Hepatocyte (in vitro differentiated cells): Measurements from ENCODE around the gene AMHR2.

Source experiments
- EZH2 ChIP-seq: fragments of 200-600 bp; sonication (generic); IDR thresholded peaks from 2 replicates; pipeline ENCODE4 v1.6.1; 2016; ENCODE audit warnings: antibody characterized with exemption, mild to moderate bottlenecking, borderline replicate concordance
- TF ChIP-seq, protein P1 (sequence below): fragments of 200-600 bp; sonication (generic); IDR thresholded peaks from 2 replicates; pipeline ENCODE4 v1.5.1; 2016; ENCODE audit warnings: antibody characterized with exemption, mild to moderate bottlenecking; ENCODE audit not compliant: poor library complexity

GRCh38 chr12:53461591-53461990, 37.9 kb downstream of the AMHR2 start:
- TF ChIP-seq, protein P1, sequence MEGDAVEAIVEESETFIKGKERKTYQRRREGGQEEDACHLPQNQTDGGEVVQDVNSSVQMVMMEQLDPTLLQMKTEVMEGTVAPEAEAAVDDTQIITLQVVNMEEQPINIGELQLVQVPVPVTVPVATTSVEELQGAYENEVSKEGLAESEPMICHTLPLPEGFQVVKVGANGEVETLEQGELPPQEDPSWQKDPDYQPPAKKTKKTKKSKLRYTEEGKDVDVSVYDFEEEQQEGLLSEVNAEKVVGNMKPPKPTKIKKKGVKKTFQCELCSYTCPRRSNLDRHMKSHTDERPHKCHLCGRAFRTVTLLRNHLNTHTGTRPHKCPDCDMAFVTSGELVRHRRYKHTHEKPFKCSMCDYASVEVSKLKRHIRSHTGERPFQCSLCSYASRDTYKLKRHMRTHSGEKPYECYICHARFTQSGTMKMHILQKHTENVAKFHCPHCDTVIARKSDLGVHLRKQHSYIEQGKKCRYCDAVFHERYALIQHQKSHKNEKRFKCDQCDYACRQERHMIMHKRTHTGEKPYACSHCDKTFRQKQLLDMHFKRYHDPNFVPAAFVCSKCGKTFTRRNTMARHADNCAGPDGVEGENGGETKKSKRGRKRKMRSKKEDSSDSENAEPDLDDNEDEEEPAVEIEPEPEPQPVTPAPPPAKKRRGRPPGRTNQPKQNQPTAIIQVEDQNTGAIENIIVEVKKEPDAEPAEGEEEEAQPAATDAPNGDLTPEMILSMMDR = no peak
- no peak for TF ChIP-seq EZH2
